GM19372 (cell line): ENCODE data around the gene PRMT7.

Experiments used
- ATAC-seq: cut with Tn5 transposase; IDR thresholded peaks from one replicate; pipeline ENCODE4 v1.9.1; 2021; ENCODE audit warnings: mild to moderate bottlenecking, low read depth, moderate library complexity; ENCODE audit not compliant: unreplicated experiment

Gene PRMT7

DNA sequence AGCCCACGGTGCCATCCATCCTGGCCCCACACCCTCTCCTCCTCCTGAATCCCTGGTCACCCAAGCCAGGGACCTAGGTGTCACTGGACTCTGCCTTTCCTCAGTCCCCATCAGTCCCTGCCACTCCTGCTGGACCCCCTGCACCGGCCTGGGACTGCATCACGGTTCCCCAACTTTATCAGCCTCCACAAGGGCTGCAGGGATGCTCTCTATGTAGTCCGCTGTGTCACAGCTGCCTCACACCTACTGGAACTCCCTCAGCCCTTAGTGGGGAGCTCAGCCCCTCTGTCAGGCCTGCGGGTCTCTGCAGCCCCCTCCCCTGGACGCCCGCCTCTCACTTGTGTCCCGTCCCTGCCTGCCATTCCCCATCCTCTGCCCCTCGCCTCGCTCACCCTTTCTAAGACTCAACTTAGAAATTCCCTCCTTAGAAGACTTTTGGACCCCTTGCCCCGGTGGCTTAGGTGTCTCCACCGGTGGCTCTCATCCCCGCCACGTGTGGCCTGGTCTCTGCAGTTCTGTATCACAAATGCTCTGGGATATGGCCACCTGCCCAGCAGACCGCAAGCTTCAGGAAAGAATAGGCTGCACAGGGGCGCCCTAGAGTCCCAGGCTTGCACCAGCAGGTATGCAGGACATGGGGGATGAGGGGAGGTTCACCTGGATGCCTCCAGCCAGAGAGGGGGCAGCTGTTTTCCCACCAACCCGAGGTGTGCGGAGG, 62.9 kb downstream of the PRMT7 start:
- ATAC-seq = no peak

DNA sequence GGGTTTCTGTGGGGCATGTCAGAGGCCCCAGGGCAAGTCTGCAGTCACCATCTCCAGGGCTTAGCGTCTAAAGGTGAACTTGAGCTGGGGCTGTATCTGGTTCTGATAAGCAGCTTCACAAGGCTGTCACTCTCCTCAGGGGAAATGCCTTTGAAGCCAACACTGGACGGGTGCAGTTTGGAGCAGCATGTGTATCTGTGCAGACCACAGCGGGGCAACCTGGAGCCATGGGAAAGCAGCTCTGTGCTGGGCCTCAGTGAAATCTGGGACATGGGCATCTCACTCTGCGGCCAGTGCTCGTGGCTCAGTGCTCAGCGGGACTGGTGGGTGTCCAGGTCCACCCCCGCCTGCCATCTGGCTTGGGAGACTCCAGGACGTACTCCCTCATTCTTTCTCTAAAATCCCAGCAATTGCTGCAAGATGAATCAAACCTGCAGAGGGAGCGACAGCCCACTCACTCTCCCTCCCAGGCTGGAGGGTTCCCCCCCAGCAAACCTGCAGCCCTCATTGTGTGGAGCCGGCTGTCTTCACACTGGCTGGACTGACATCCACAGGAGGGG, 63.5 kb downstream of the PRMT7 start:
- ATAC-seq = no peak

DNA sequence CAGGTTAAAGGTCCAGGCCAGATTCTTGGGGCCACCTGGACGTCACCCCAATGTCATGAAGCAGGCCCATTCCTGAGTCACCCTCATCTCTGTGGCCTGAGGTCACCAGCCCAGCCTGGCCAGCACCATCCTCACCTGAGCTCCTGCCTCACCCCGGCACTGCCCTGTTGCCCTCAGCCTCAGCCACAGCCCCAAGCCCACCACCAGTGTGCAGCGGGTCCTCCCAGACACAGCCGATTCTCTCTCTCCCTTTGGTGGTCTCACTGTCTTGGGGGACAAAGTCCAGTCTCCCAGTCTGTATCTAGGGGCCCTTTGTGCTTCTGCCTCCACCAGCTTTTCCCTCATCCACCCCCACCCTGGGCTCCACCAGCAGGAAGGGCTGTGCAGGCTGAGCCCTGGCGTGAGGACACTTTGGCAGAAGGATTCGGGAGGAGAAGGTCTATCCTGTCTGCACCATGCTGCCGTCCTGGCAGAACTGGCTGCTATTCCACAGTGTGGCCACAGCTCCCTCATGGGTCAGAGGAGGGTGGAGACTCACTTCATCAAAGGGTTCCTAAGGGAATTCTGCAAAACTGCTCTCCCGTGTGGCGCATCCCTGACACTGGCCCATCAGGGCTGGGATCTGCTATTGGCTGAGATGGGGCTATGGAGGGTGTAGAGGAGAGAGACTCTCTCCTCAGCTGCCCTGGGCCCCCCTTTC, 64.3 kb downstream of the PRMT7 start:
- no peak for ATAC-seq

DNA sequence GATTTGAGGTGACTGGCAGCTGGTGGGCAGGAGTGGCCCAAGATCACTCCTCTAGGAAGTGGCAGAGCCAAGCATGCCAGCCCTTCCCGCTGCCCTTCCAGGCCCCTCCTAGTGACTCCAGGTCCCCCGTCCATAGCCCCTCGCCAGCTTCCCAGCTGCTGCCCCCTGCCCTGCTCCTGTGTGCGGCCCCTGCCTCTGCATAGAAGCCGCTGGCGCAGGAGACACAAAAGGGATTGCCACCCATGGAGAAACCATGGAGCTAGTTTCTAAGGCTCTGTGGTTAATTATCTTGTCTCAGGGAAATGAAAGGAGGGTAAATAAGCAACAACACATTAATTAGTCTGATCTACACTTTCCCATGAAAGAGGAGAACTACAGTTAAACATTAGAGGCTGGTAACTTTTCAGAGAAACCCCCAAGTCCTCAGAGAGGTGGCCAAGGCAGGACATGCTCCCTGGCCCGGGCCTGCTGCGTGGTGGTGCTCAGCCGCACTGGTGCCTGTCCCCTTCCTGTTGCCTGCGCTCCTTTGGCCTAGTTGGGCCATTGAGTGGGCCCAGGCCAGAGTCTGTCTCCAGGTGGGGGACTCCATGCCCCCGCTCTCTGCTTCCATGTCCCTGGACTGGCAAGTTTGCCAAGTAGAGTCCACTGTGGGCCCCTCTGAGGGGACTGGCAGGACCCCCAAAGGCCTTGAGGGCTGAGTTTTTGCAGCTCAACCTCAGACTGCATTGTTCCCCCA, 65.2 kb downstream of the PRMT7 start:
- ATAC-seq = no peak

DNA sequence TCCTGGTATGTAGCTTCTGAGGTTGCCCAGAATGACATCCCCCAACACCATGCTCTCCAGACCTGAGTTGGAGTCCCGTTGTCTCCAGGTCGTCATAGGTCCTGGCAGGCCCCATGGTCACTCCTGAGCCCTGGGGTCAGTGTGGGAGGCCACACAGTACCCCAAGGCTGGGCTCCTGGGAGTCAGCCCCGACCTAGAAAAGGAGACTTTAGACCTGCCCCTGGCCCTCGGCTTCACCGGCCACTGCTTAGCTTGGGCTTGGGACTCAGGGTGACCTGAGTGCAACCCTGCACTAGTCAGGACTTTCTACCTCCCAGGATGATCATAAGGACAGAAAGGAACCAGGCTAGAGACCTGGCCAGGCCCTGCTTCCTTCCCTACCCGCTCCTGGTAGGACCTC, 65.8 kb downstream of the PRMT7 start:
- ATAC-seq = no peak

DNA sequence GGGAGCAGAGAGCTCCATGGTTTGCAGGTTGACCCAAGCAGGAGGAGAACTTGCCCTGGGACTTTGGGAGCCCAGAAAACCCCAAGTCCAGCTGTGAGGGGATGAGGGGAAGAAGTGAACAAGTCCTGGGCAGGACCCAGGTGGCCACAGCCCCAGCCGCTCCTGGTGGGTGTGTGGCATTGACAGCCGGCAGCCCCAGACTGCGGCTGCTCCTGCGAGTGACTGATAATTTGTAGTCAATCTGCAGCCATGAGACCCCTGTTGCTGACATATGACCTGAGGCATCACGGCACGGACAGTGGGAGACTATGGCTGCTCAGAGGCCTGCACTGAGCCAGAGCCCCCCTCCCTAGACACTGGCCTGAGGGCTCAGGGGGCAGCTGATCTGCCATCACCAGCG, 66.4 kb downstream of the PRMT7 start:
- no peak for ATAC-seq

DNA sequence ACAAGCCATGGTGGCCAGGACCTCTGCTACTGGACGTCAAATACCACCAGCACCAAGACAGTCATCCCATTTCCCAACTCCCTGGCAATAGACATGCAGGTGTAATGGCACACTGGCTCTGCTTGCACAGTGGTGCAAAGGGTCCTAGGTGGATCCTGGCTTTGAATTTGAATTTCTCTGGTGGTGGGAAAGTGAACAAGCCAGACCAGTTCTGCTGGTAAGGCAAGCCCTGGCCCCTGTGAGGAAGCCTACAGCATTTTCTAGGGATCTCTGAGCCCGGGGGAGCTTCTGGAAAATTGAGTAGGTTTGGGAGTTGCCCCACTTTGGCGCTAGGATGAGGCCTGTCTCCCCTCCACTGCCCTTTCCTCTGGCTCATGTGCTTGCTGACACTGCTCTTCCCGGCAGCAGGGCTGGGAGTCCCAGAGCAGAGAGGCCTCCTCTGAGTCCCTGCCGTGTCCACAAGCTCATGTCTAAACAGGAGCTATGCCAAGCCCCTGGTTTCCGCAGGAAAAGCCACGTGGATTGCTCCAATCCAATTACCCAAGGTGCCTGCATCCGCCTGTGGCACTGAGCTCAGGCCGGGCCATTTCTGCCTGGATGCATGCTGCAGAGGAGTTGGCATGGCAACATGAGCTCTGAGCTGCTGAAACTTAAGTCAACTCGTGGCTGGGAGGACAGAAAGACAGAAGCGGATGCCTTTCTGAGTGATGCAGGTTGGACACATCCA, 67.0 kb downstream of the PRMT7 start:
- no peak for ATAC-seq

DNA sequence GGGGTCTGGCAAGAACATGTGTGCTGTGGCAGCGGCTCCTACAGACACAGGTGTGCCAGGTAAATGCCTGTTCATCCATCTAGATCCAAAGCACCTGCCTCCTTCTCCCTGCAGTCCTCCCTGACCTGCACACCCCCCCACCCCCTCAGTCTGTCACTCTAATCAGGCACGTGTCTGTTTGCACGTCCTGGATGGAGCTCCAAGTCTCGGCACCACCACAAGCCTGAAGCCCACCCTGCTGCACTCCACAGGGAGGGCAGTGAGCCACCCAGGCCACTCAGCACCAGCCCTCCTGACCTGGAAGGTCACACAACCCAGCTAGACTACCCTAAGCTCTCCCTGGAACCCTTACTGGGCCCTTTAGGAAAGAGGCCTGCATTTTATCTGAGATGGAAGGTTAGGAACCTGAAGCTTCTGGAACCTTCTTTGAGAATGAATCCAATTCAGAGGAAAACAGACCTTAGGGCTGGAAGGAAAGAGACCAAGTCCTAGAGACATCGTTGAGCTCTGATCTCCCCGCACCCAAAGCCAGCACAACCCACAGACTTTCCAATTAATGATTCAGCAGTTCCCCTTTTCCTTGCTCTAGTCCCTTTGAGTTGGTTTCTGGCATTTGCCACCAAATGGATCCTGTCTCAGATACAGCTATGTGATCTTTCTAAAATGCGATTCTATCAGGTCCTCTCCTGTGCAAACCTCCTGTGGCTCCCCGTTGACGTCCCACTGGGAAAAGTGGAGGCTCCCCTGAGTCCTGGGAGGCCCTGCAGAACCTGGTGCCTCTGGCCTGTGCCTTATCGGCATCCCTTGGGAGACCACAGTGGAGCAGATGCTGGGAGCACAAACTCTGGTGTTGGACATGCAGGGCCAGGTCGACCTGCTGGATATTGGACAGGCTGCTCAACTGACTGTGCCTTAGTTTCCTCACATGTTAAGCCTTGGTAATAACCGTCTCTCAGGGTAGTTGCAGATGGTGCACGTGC, 67.9 kb downstream of the PRMT7 start:
- ATAC-seq = no peak

DNA sequence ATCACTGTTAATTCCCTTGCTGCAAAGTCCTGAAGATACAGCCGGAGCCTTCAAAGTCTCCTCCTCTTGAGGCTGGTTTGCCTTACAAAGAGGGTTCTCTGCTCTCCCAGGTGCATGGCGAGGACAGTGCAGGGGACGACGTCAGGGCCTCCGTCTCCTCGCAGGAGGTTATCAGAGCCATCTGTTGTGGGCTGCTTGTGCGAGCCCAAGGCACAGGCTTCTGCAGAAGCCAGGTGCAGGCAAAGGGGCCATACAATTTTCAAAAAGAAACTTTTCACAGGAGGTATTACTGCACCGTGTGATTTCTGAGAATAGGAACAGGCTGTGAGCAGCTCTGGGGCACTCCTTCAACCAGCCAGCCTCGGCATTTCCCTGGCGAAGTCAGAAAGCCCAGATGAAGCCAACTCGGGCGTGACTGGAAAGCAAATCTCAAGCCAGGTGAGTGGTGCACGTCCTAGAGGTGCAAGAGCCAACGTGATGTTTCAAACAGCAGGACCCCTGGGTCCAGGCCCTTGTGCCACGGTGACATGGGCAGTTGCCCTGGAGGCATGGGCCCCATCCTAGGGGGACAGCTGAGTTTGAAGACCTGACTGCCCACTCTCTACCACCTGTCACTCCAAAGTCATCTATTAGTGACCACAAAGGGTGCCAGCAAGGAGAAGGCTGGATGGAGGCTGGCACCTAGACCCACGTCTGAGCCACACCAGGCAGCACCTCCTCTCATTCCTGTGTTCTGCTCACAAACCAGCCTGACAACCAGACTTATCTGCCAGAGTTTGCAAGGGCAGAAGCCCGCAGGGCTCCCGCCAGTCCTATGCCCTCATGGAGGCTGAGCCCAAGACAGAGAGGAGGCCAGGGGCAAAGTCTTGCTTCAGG, 68.9 kb downstream of the PRMT7 start:
- ATAC-seq = no peak

DNA sequence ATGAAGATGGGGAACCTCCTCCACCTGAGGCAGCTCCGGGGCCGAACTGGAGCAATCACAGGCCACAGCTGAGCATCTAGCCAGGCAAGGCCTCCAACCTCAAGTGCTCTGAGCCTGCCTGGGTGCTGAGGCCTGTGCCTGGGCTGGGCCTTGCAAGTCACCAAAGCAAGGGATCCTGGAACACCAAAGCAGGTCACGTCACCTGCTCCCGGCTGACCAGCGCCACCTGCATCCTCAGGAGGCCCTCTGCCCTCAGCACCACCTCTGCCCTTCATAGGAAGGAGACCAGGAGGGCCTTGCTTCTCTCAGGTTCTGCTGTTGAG, 69.5 kb downstream of the PRMT7 start:
- no peak for ATAC-seq

DNA sequence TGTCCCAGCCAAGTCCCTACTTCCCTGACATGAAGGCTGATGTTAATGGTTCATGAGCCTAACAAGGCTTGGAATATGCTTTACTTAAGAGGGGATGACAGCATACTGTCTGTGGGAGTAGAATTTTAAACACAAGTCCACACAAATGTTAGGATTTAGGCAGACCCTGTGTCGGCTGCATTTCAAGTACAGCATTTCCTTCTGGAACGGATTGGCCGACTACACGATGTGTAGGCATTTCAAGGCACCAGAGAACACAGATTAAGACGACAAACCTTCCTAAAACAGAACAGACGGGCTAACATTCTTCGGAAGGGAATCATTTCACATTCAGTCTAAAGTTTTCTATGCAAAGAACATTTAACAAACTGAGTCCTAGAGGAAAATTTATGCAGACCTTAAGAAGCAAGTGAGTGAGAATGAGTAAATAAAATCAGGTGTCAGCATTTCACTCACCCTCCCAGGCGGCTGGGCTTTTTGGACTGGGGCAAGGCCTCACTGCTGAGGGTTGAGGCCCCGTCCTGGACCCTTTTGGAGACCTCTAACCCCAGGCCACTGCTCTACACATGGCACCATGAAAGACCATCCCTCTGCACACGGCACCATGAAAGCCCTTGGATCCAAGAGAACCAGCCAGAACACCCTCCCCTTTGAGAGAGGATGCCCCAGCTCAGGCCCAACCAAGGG, 70.0 kb downstream of the PRMT7 start:
- no peak for ATAC-seq

DNA sequence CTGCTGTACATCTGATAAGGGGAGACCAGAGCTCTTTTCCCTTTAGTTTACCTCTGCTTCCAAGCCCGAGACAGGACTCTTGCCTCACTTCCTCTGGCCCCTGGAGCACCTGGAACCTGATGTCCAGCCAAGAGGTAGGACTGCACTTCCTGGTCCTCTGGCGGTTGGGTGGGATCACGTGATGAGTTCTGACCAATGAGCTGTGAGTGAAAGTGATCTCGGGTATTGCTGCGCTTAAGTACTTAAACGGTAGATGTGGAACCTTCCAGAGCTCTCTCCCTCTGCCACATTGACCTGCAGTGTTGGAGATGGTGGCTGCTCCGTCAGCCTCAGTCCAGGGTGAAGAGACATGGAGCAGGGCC, 70.5 kb downstream of the PRMT7 start:
- ATAC-seq = no peak

DNA sequence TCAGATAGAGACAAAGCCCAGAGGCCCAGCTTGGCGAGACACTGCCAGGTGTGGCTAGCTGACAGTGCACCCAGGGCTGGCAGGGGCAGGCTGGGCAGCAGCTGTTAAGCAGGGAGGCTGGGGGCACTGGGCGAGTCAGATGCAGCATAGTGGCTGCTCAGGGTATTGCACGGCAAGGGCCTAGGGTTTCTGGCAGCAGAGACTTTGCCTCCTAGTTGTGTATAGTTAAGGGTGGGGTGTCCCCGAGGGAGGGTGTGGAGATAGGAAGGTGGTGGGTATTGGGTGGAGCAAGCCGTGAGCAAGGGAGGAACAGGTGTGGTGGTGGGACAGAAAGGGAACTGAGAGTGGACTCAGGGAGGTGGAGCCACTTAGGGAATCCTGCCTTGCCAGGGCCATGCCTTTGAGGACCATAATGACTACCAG, 71.5 kb downstream of the PRMT7 start:
- ATAC-seq = no peak

DNA sequence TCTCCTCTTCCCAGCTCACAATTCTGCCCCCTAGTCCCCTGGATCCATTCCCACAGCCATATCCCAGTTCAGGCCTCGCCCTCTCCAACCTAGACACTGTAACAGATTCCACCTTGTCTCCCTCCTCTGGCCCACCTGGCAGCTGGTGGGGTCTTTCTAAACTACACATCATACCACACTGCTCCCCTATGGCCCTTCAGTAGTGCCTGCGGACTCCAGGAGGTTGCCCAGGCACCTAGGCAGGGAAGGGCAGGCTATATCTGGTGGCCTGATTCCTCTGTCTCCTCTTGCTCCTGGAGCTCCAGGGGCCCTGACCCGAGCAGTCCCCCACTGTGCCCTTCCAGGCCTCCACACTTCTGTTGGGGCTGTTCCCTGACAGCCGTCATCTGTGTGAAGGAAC, 73.0 kb downstream of the PRMT7 start:
- ATAC-seq = no peak

DNA sequence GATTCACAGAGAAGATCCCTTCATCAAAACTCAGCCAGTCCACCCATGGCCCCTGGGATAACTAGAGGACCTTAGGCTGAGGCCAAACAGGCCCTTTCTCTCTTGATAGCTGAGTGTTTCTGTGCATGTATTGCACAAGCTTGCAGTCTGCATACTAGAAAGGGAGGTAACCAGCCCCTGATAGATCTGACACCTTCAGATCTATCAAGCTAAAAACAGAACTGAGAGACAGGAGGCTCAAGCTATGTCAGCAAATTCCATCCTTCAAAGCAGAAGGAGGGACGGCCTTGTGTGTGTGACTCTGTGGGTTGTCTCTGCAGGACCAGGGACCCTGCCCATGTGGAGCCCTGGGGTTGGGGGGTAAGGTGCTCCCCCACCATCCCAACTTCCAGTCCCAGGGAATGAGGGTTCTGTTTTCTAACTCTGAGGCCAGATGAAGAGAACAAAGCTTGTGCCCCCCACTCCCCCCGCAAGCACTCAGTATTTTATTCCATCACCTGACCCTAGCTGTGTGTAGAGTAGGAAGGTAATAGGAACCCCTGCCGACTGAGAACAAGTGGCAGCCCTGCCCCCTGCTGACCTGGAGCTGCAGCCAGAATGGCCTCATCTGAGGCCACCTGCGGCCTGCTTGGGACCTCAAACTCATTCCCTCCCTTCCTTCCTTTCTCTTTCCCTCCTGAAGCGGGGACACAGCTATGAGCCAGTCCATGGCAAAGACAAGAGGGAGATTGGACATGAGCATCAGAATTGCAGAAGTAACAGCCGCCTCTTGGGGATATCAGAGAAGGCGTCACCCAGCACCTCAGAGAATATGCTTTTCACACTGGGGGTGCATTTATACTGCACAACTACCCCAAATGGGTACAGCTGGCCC, 73.7 kb downstream of the PRMT7 start:
- ATAC-seq = no peak

DNA sequence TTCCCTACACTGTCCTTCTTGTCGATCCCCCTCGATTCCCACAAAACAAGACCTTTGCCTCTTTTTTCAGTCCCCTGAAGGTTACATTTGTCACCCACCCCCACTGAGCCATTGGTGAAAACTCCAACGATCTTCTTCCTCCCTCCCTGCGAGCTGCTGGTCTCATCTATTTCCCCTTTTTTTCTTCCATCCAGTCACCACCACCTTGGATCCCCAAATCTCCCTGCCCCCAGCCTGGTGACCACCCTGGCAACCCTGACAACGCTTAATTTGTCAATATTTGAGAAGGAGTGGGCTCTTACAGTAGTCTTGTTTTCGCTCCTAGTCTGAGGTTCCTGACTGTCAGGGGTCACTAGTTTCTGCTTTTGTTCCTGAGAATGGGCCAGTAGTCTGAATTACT, 74.6 kb downstream of the PRMT7 start:
- no peak for ATAC-seq

DNA sequence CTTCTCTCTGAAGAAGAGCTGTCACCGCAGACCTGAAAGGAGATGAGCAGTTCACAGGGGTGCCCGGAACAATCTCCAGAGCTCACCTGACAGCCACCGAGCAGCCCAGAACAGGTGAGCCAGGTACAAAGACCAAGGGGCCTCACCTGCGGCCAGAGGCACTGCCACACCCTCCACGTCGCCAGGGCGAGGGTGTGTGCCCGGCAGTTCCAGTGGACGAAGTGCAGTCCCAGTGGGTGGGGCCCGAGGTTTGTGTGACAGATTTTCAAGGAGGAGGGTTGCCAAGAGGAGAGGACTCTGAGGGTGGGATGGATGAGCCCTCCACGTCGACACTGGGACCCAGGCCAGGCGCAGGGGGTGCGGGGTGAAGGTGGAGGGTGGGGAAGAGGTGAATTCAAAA, 75.8 kb downstream of the PRMT7 start:
- no peak for ATAC-seq
